ENCODE results near the gene SPATA32.

SPATA32 gene

GRCh38 chr17:45227926-45228762 lies 33.8 kb downstream of the SPATA32 start:
- DNase-seq = peak; percentile 14

DNA sequence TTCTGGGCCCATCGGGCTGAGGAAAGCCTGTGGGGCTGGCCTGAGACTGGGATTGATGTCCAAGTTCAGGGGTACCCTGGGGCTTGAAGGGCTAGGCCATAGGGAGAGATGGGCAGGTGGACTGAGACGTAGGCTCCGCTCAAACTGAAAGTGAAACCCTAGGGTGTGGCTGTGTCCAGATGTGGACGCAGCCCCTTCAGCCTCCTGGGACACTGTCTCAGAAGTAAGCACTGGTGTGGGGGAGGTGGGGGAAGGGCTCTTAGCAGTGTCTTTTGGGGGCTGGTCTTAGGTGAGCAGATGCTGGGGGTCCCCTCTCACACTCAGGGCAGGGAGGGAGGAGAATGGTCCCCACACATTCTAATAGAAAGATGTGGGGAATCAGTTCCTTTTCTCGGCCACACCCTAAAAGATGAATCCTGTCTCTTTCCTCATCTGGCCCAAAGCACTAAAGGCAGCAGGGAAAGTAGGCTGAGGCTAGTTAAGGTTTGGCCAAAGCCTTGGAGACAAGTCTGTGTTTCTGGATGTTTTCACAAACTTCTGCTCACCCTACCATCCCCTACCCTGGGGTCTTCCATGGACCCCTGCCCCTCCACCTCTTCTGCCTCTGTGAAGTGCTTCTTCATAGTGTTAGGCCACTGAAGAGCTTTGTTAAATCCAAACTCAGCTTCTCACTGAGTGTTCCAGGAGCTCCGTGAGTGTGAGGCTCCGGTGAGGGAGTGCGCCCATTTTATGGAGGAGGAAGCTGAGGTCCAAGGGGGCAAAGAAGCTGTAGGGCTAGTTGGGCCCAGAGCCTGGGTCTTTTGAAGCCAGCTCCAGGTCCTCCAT lies 34.6 kb downstream of the SPATA32 start:
- DNase-seq = peak; percentile 12

- DNase-seq = no peak
Measured at GRCh38 chr17:45226576-45226975, 35.3 kb downstream of the SPATA32 start.

- peak; percentile 93 for DNase-seq
Measured at GRCh38 chr17:45225964-45226530, 35.8 kb downstream of the SPATA32 start.

DNA sequence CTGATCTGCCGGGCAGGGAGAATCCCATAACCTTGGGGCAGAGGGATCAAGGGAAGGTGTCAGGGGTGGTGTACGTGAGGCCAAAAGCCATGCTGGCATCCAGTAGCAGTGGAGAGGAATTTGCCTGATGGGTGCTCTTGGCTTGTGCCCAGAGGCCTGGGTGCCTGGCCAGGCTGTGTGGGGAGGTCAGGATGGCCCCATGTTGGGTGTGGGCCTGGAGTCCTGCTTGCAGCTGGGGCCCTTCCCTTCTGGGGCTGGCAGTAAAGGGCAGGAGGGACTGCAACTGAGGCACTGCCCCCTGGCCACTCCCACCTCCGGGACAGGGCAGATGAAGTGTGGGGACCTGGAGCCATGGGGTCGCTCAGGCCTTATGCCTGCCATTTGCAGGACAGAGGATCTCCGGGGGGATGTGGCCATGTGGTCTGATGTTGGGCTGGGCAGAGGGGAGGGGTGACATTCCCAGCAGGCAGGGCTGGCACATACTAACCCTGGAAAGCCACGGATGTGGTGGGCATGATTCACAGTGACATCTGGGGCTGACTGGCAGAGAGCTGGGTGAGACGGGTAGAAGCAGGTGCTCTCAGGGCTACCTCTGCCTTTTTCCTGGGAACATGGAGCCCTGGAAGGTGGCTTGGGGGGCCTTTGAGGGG lies 36.7 kb downstream of the SPATA32 start:
- peak; percentile 41 for DNase-seq

DNA sequence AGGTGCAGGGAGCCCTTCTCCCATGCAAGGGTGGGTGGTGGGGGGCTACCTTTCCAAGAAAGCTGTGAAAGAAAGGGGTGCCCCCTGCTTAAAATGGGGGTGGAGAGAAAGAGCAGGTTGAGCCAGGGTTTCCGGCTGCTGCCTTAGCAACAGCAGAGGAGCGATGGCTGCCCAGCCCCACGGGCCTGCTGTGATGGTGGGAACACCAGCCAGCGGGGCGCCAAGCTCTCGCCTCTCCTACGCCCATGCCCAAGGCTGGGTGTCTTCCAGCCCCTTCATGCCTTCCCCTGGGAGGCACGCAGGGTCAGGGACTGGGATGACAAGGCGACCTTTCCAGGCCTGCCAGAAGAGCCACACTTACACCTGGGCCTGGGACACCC lies 37.2 kb downstream of the SPATA32 start:
- DNase-seq = no peak

- DNase-seq = peak; percentile 70
Measured at GRCh38 chr17:45223539-45224528, 38.1 kb downstream of the SPATA32 start.

DNA sequence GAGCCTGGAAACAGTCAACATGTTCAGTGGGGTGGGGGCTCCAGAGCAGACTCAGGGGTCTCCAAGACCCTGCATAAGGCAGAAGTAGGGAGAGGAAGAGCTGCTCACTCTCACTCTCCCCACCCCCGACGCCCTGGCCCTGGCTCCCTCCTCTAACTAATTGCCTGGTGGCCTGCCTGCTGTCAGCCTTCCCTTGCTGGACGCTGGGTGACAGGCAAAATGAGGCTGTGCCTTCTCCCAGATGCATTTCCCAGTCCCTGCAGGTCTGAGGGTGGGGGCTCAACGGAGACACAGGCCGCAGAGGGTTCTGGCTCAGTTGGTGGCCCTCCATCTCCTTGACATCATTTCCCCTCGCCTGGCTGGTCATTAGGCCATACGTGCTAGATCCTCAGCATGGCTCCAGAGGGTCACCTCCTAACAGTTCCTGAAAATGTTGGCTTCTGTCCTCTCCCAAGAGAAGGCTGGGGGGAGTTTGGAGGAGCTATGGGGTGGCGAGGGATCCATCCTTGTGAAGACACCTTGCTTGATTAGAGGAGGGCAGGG lies 38.8 kb downstream of the SPATA32 start:
- no peak for DNase-seq

DNA sequence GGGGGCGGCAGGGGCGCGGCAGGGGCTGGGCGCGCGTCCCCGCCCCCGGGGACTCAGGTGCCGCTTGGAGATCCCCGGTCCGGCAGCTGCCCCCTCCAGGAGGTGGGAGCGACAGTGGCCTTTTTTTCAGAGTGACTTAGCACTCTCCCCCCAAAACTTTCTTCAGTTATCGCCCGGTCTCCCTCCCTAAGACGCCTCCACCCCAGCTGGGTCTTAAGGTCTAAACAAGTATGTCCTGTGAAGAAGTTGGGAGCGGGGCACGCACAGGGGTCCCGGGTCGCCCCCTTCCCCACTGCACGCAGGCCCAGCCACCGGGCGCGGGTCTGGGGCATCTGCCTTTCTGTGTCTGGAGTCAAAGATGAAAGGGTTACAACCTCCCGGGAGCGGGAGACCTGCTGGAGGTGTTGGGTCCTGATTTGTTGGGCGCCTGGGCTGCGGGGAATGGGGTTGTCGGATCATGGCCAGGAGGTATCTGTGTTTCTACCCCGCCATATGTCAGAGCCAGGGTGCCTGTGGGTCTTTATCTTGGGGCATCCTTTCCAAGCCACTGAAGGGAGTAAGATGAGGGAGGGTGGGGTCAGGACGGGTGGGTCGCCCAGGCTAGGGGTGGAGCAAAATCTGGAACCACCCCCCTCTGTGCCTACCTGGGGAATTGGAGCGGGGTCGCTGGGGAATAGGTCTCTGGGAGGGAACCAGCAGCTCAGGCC lies 39.5 kb downstream of the SPATA32 start:
- peak; percentile 44 for DNase-seq

- DNase-seq = no peak
Measured at GRCh38 chr17:45222014-45222288, 39.9 kb downstream of the SPATA32 start.

- DNase-seq = peak; percentile 38
Measured at GRCh38 chr17:45221081-45222013, 40.5 kb downstream of the SPATA32 start, which contains the start of gene FMNL1. Gene FMNL1, plus strand, starts transcription at chr17:45221885. Its CDS starts 240 bp downstream, at chr17:45222125.

- no peak for DNase-seq
Measured at GRCh38 chr17:45220079-45220478, 41.8 kb downstream of the SPATA32 start.

DNA sequence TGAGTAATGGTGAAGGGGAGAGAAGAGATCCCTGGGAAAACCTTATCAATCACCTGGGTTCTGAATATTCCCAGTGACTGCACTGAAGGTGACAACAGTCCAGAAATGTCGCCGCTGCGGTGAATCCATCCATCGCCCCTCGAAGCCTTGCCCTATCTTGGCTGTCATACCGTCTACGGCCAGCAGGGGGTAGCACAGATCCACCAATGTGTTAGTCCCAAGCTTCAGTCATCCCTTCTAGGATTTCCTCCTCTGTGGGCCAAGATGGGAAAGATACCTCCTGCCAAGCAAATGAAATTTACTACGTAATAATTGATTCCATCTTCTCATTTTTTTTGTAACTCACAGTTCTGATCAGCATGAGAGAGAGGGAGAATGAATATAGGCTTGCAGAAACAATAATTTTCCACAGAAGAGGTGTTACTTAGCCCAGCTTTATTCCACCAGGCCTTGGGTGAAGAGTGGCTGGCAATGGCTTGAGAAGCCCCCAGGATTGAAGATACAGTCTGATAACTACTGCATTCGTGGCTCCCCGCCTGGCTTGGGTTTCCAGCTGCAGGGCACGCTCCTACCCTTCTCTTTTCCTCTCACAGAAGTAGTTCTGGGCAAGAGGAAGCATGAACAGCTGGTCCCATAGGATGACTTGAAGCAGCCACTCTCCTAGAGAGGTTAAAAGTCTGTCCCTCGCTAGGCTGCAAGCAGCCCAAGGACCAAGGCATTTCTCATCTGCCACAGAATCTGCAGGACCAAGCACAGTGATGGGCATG lies 42.8 kb downstream of the SPATA32 start:
- peak; percentile 73 for DNase-seq
